Stomach (tissue), 9 donors: Measurements from ENCODE around the gene IVL. TPM values are rescaled to one million over a fixed set of nuclear protein-coding genes. Genes with fewer than 3 reads are reported as not detected.
A peak's percentile ranks its signal among the peaks of the same experiment; 100 is the strongest.

ENCODE experiments used
- DNase-seq, 2 donors: peaks; one replicate each; pipeline versions ENCODE4 v3.0.0 to v3.0.0-alpha.2; 2013 to 2019
- H3K27ac ChIP-seq, 5 donors: fragments of 200-600 bp in 4 of 5; sonication (generic) in 4 of 5; one replicate each; pipeline ENCODE4 v1.5.1; 2013 to 2019; ENCODE audit warnings: mild to moderate bottlenecking in 1 of 5, moderate library complexity in 1 of 5
- H3K27me3 ChIP-seq, 3 donors: fragments of 200-600 bp; sonication (generic); one replicate each; pipeline ENCODE4 v1.5.1; 2017 to 2019; ENCODE audit warnings: mixed run types in 1 of 3
- H3K36me3 ChIP-seq, 4 donors: fragments of 200-600 bp; sonication (generic); 1 replicate in 3 of 4; 2 replicates in 1 of 4; pipeline ENCODE4 v1.5.1; 2016 to 2019
- H3K4me1 ChIP-seq, 4 donors: fragments of 200-600 bp; sonication (generic); one replicate each; pipeline ENCODE4 v1.5.1; 2016 to 2019
- H3K4me3 ChIP-seq, 4 donors: fragments of 200-600 bp; sonication (generic) in 3 of 4; one replicate each; pipeline ENCODE4 v1.5.1; 2016 to 2019; ENCODE audit warnings: mild to moderate bottlenecking in 1 of 4
- H3K9me3 ChIP-seq, 4 donors: fragments of 200-600 bp; sonication (generic); one replicate each; pipeline ENCODE4 v1.5.1; 2016 to 2019
- CTCF ChIP-seq, 7 experiments: fragments of 450-650 bp in 4 of 7; fragments of 200-600 bp in 3 of 7; sonication (generic) in 3 of 7; IDR thresholded peaks; one replicate each; pipeline ENCODE4 v1.5.1; 2016 to 2019; ENCODE audit warnings: antibody characterized with exemption in 7 of 7, control low read depth in 2 of 7, mild to moderate bottlenecking in 1 of 7
- EP300 ChIP-seq: sonication (generic); formaldehyde crosslinking; IDR thresholded peaks from one replicate; pipeline ENCODE4 v1.6.1; 2017; ENCODE audit warnings: antibody characterized with exemption
- POLR2A ChIP-seq, 4 donors: fragments of 450-650 bp; IDR thresholded peaks; one replicate each; pipeline ENCODE4 v1.6.1; 2016; ENCODE audit warnings: antibody characterized with exemption in 4 of 4, control low read depth in 2 of 4, mild to moderate bottlenecking in 1 of 4, moderate library complexity in 1 of 4
- POLR2AphosphoS5 ChIP-seq, 3 donors: sonication (generic); formaldehyde crosslinking; IDR thresholded peaks; one replicate each; pipeline ENCODE4 v1.6.1; 2016; ENCODE audit warnings: antibody characterized with exemption in 3 of 3
- WGBS, 5 donors: extraction: QIAGEN DNeasy Blood & Tissue Kit in 3 of 5; methylation state at CpG; one replicate each; pipeline versions ENCODE4 v1.1.5 to v1.1.7; 2013 to 2018; 5-methylcytosine and 5-hydroxymethylcytosine counted together
- intact Hi-C: fragments of 100-400 bp; cut with DNase I; formaldehyde crosslinking; loops from one replicate; pipeline ENCODE4 v1.15.1; 2023; ENCODE audit warnings: low total_unique reads
- polyA plus RNA-seq, 3 donors: library from polyadenylated mRNA; stranded (reverse); fragments of 200-250 nt; gene quantifications; one replicate each; pipeline ENCODE4 v1.2.3, GENCODE V29; 2013
- total RNA-seq, 5 donors: library from RNA; depleted of rRNA; stranded (reverse); fragments of >200 nt; gene quantifications; one replicate each; pipeline versions ENCODE4 v1.1.0 to v1.2.3, GENCODE V29; 2014 to 2016
- donor health status: healthy with polysubstance abuse.
- donor health status: Bipolar disorder and iron deficiency.
- donor health status: healthy.

Gene IVL
- total and polyA plus RNA-seq, 8 donors, result 11.5 TPM; not detected in 7

GRCh38 chr1:152902636-152903035 lies 5.7 kb upstream of the IVL start:
- Histone ChIP-seq H3K4me1 (no peaks in the 10 kb centered on the region), H3K36me3 (no peaks in the 10 kb centered on the region), H3K27me3 (peaks cover 0 to 12% (median 4%) of the 10 kb centered on the region in 3 donors), H3K9me3 (no peaks in the 10 kb centered on the region), H3K4me3 (no peak overlapping the region), H3K27ac (no peak overlapping the region)
- DNase-seq, result no peak
- TF ChIP-seq POLR2A (IDR thresholded peaks at IDR 0.05) (no peak), CTCF (IDR thresholded peaks at IDR 0.05) (no peak), POLR2AphosphoS5 (IDR thresholded peaks at IDR 0.05) (no peak), EP300 (no peak)
- WGBS, 5 donors, result 62 to 77% (median 66%) methylated on average over 3 to 4 of the region's 4 CpGs
- intact Hi-C loops, result no loop called here

- Histone ChIP-seq H3K27ac (no peak overlapping the region), H3K4me1 (no peaks in the 10 kb centered on the region), H3K4me3 (no peak overlapping the region), H3K9me3 (no peaks in the 10 kb centered on the region), H3K27me3 (peaks cover 0 to 34% (median 4%) of the 10 kb centered on the region in 3 donors), H3K36me3 (no peaks in the 10 kb centered on the region)
- DNase-seq, result no peak
- TF ChIP-seq POLR2A (IDR thresholded peaks at IDR 0.05) (no peak), CTCF (IDR thresholded peaks at IDR 0.05) (no peak), POLR2AphosphoS5 (IDR thresholded peaks at IDR 0.05) (no peak), EP300 (no peak)
- intact Hi-C loops, result no loop called here
- WGBS, 5 donors, result 77 to 86% (median 81%) methylated on average over 7 of the region's 7 CpGs
Observed at GRCh38 chr1:152904688-152905440, 3.5 kb upstream of the IVL start.

- Histone ChIP-seq H3K4me1 (no peaks in the 10 kb centered on the region), H3K36me3 (no peaks in the 10 kb centered on the region), H3K4me3 (no peak overlapping the region), H3K27me3 (peaks cover 0 to 47% (median 4%) of the 10 kb centered on the region in 3 donors), H3K9me3 (peaks cover 0 to 8% (median 3%) of the 10 kb centered on the region in 4 donors), H3K27ac (no peak overlapping the region)
- TF ChIP-seq POLR2A (IDR thresholded peaks at IDR 0.05) (no peak), CTCF (IDR thresholded peaks at IDR 0.05) (no peak), POLR2AphosphoS5 (IDR thresholded peaks at IDR 0.05) (no peak), EP300 (no peak)
- WGBS, 5 donors, result 33 to 53% (median 46%) methylated on average over 2 to 5 of the region's 5 CpGs
- intact Hi-C loops, result no loop called here
- DNase-seq, result peak in 1 of 2 donors; percentile 20
Observed at GRCh38 chr1:152906023-152906565, 2.3 kb upstream of the IVL start.

- no peak overlapping the region for H3K27ac ChIP-seq
- no peaks in the 10 kb centered on the region for H3K36me3 ChIP-seq
- no peak for DNase-seq
- peaks cover 0 to 38% (median 4%) of the 10 kb centered on the region in 3 donors for H3K27me3 ChIP-seq
- WGBS, 5 donors, result 87 to 95% (median 92%) methylated on average over 2 to 3 of the region's 3 CpGs
- TF ChIP-seq POLR2A (IDR thresholded peaks at IDR 0.05) (no peak), CTCF (IDR thresholded peaks at IDR 0.05) (no peak), EP300 (no peak), POLR2AphosphoS5 (IDR thresholded peaks at IDR 0.05) (no peak)
- no peak overlapping the region for H3K4me3 ChIP-seq
- intact Hi-C loops, result no loop called here
- H3K9me3 ChIP-seq, result peaks cover 0 to 9% (median 3%) of the 10 kb centered on the region in 4 donors
- H3K4me1 ChIP-seq, result no peaks in the 10 kb centered on the region
Observed at GRCh38 chr1:152909206-152909605, 860 bp downstream of the IVL start.
